Measurements from ENCODE around the gene PODXL.

Gene PODXL

DNA sequence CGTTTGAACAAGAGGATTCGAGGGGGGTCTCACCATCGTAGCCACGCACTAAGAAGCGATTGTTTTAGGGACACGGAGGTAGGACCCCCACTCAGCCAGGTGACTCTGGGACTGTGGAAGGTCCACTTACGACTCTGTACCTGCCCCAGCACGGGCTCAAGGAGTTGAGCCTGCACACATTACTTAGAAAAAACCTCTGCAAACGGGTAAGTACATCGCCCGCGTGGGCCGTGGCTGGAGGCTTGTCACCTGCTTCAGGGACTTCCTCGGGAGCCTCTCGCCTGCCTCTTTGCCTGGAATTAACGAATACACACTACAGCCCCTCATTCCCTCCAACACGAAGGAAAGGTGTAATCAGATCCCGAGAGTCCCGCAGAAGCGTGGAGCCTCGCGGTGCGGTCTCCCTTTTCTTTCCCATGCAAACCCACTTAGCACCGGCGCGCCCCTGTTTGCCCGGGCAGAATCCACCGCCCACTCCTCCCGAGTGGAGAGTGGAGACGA lies 826 bp downstream of the PODXL start:
- Histone ChIP-seq H3K9me3 (ENCODE audit: severe bottlenecking) (no peaks in the 10 kb centered on the region), H3K36me3 (peaks cover 12% of the 10 kb centered on the region), H3K27ac (peak overlapping the region; percentile 87), H3K27me3 (ENCODE audit: insufficient read depth, low read depth, severe bottlenecking) (no peaks in the 10 kb centered on the region), H3K4me3 (ENCODE audit: low read depth, low read length) (peak overlapping the region; percentile 85)
- DNase-seq: peak; percentile 22
- TF ChIP-seq, protein P1, sequence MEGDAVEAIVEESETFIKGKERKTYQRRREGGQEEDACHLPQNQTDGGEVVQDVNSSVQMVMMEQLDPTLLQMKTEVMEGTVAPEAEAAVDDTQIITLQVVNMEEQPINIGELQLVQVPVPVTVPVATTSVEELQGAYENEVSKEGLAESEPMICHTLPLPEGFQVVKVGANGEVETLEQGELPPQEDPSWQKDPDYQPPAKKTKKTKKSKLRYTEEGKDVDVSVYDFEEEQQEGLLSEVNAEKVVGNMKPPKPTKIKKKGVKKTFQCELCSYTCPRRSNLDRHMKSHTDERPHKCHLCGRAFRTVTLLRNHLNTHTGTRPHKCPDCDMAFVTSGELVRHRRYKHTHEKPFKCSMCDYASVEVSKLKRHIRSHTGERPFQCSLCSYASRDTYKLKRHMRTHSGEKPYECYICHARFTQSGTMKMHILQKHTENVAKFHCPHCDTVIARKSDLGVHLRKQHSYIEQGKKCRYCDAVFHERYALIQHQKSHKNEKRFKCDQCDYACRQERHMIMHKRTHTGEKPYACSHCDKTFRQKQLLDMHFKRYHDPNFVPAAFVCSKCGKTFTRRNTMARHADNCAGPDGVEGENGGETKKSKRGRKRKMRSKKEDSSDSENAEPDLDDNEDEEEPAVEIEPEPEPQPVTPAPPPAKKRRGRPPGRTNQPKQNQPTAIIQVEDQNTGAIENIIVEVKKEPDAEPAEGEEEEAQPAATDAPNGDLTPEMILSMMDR (IDR thresholded peaks at IDR 0.05; ENCODE audit: low read depth, low read length): no peak

DNA sequence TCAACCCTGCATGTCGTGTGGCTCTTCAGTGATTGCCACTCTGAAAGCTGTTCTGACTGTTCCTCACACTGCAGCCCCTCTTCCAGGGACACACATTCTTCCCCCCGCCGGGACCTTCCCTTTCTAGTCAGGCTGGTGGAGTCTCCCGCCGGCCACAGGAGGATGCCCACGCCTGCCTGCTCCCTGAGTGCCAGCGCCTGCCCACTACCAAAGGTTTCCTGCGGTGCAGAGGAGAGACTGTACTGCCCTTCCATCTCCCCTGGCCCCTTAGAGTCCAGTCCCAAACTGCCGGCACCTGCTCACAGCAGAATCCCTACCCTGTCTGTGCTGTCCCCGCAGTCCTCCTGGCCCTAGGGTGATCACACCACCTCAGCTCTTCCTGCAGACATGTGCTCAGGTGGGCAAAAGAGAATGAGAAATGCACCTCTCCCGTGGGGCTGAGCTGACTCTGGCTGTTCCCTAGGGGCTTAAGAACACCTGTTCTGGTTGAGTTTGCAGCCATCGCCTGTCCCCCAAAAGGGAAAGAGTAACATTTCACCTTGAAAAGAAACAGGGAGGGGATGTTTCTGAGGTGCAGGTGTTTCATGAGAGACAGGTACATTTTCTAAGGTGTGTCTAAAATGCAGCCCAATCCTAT lies 1.4 kb downstream of the PODXL start:
- peaks cover 12% of the 10 kb centered on the region for H3K36me3 ChIP-seq
- DNase-seq: no peak
- TF ChIP-seq, protein P1 (IDR thresholded peaks at IDR 0.05; ENCODE audit: low read depth, low read length): no peak
- H3K27ac ChIP-seq: no peak overlapping the region
- no peaks in the 10 kb centered on the region for H3K9me3 ChIP-seq (ENCODE audit: severe bottlenecking)
- no peaks in the 10 kb centered on the region for H3K27me3 ChIP-seq (ENCODE audit: insufficient read depth, low read depth, severe bottlenecking)
- H3K4me3 ChIP-seq (ENCODE audit: low read depth, low read length): peak overlapping the region; percentile 85

DNA sequence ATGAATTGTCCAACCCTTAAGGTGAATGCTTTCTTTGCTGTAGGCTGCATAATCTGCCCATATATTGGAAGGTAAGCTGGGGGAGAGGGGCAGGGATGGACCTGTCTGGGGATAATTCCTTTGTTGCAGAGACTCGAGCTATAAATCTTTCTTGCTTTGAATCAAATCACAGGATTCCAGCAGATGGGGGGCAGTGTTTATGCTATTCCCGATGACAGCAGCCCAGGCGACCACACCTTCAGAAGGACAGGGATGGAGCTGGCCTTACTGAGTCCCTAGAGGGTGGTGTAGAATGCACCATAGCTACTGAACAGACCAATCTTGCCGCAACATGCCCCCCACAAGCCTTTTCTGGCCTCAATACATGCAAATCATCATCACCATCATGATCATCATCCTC lies 2.5 kb downstream of the PODXL start:
- no peaks in the 10 kb centered on the region for H3K27me3 ChIP-seq (ENCODE audit: insufficient read depth, low read depth, severe bottlenecking)
- H3K27ac ChIP-seq: no peak overlapping the region
- H3K36me3 ChIP-seq: peaks cover 15% of the 10 kb centered on the region
- H3K4me3 ChIP-seq (ENCODE audit: low read depth, low read length): no peak overlapping the region
- H3K9me3 ChIP-seq (ENCODE audit: severe bottlenecking): no peaks in the 10 kb centered on the region
- peak; percentile 55 for DNase-seq
- TF ChIP-seq, protein P1 (IDR thresholded peaks at IDR 0.05; ENCODE audit: low read depth, low read length): no peak

DNA sequence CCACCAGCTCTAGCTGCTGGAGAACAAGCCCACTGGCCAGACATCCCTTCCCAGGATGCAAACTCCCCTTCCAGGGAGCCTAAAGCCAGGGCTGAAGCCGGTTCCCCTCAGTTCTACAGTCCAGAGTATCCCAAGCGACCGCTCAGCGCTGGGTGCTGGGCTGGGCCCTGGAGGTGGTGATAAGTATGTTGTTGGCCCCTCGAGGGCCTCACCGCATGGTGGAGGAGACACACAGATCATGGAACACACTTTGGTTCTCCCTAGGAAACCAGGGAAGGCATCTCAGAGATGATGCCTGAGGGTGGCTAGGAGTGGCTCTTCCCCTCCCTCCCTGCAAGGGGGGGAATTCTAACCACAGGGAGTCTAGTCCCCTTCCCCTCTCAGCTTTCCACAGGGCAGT lies 4.4 kb downstream of the PODXL start:
- H3K27ac ChIP-seq: no peak overlapping the region
- no peak for DNase-seq
- H3K9me3 ChIP-seq (ENCODE audit: severe bottlenecking): no peaks in the 10 kb centered on the region
- TF ChIP-seq, protein P1 (IDR thresholded peaks at IDR 0.05; ENCODE audit: low read depth, low read length): no peak
- no peak overlapping the region for H3K4me3 ChIP-seq (ENCODE audit: low read depth, low read length)
- H3K36me3 ChIP-seq: peaks cover 15% of the 10 kb centered on the region
- H3K27me3 ChIP-seq (ENCODE audit: insufficient read depth, low read depth, severe bottlenecking): no peaks in the 10 kb centered on the region

DNA sequence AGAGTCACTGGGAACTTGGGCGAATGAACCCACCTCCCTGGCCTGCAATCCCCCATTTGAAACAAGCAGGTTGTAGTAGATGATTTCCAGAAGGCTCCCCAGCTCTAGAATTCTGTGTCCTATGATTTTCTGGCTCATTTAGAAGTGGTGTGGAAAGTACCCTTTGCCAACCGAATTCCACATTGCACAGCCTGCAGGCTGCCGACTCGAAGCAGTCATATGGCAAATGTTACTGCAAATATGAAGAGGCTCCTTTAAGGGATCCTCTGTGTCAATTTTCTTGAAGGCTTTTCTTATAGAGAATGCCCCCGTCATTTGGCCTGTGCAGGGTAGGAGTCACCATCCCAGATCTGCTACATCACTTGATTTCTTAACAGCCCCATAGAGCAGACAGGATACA lies 5.6 kb downstream of the PODXL start:
- TF ChIP-seq, protein P1 (IDR thresholded peaks at IDR 0.05; ENCODE audit: low read depth, low read length): no peak
- DNase-seq: no peak
- Histone ChIP-seq H3K9me3 (ENCODE audit: severe bottlenecking) (no peaks in the 10 kb centered on the region), H3K27me3 (ENCODE audit: insufficient read depth, low read depth, severe bottlenecking) (no peaks in the 10 kb centered on the region), H3K27ac (no peak overlapping the region), H3K36me3 (peaks cover 23% of the 10 kb centered on the region), H3K4me3 (ENCODE audit: low read depth, low read length) (no peak overlapping the region)

DNA sequence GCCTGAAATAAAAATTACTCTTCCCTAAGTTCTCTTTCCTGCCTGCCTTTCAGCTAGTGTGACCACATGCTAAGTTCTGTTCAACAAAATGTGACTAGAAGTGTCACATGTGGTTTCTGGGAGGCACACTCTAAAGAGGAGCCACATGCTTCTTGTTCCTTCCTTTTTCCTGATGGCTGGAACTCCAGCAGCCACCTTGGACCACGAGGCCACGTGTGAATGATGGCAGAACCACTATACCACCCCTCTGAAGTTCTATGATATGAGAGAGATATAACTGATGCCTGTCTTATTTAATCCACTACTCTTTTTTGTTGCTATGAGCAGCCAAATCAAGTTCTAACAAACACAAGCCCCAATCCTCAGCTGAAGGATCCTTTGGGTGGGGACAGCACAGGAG lies 8.1 kb downstream of the PODXL start:
- Histone ChIP-seq H3K36me3 (peaks cover 20% of the 10 kb centered on the region), H3K27me3 (ENCODE audit: insufficient read depth, low read depth, severe bottlenecking) (no peaks in the 10 kb centered on the region), H3K27ac (no peak overlapping the region), H3K4me3 (ENCODE audit: low read depth, low read length) (no peak overlapping the region), H3K9me3 (ENCODE audit: severe bottlenecking) (no peaks in the 10 kb centered on the region)
- no peak for DNase-seq
- TF ChIP-seq, protein P1 (IDR thresholded peaks at IDR 0.05; ENCODE audit: low read depth, low read length): no peak

Data from WERI-Rb-1 (cell line).